C4-2B (cell line): Measurements from ENCODE around the gene PGRMC2.

ENCODE experiments used
- H3K27ac ChIP-seq: fragments of 450-650 bp; 2 replicates; pipeline ENCODE4 v1.5.1; 2017
- CTCF ChIP-seq: fragments of 450-650 bp; conservative IDR thresholded peaks from 2 replicates; pipeline ENCODE4 v1.5.1; 2017; ENCODE audit warnings: mild to moderate bottlenecking
- ZFX ChIP-seq: fragments of 450-650 bp; IDR thresholded peaks from 2 replicates; pipeline ENCODE4 v1.6.1; 2017

The PGRMC2 gene

DNA sequence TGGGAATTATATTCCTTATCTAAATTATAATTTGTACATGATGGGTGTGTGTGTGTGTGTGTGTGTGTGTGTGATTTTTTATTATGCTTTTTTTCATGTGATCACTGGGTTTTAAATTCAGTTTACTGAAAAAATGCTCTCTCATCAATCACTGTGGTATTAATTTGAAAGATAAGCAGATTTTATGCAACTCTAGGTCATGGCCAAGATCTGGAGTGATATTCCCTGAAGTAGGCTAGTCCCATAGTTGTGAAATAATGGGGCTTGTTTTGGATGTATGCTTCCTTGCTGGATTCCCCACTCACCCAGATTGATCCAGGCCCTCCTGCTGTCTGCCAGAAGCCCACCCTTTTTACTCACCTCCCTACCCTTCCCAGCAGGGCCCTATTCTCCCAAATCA is 22.0 kb upstream of the PGRMC2 start:
- no peak overlapping the region for H3K27ac ChIP-seq
- TF ChIP-seq CTCF (no peak), ZFX (no peak)

DNA sequence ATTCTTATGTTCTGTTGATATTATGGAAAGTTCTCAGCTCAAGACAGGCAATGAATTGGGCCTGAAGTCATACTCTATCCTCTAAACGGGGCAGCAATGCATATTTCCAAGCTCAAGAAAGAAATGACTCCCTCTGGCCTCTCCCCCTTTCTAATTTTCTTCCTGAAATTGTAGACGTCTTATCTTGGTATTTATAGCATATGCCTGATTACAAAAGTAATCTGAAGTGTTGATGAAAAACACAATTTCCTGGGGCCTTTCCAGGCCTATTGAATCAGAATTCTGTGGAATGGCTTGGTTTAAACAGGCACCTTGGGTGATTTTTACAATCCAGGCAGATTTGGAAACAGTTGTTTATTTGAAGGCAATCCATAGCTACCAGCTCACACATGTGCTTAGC is 21.4 kb upstream of the PGRMC2 start:
- H3K27ac ChIP-seq = no peak overlapping the region
- no peak for TF ChIP-seq CTCF
- no peak for TF ChIP-seq ZFX

- H3K27ac ChIP-seq = no peak overlapping the region
Observed at GRCh38 chr4:128307123-128307571, 19.5 kb upstream of the PGRMC2 start.

DNA sequence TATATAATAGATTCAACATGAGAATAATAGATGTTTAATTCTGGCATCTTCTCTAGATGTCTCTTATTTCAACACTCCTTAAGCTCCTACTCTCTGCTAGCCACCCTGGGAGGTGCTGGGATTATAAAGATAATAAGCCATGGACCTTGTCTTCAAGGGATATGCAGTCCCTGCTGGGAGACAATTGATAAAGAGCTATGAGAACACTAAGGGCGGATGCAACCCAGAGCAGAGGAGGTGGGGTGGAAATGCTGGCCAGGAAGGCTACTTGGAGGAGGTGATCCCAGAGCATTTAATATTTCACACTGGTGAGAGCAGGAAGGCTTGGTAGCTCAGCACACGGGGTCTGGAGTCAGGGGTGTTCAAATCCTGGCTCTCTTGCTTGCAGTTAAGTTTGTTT is 18.3 kb upstream of the PGRMC2 start:
- no peak for TF ChIP-seq ZFX
- no peak for TF ChIP-seq CTCF
- no peak overlapping the region for H3K27ac ChIP-seq

More at GRCh38 chr4:128307123-128307571, 19.5 kb upstream of the PGRMC2 start:
- TF ChIP-seq ZFX = no peak
- TF ChIP-seq CTCF = no peak

DNA sequence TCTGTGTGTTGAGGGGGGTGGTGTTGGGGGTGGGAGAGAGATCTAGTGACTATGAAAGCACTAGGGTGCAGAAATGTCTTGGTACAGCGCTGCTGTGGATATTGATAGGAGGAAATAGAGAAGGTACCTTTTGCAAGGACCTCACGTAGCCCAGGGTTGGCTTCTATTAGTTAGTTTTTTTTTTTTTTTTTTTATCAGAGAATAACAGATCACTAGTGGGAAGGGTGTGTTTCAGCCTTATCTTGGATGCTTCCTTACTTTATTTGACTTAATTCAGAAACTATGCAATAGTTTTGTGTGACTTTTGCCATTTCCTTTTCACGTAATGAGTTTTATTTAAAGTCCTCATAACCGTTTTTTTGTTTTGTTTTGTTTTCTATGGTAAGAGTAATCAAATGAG is 16.4 kb upstream of the PGRMC2 start:
- TF ChIP-seq CTCF (no peak), ZFX (no peak)
- H3K27ac ChIP-seq = no peak overlapping the region

- no peak overlapping the region for H3K27ac ChIP-seq
- no peak for TF ChIP-seq CTCF
- no peak for TF ChIP-seq ZFX
Observed at GRCh38 chr4:128303405-128303785, 15.8 kb upstream of the PGRMC2 start.

DNA sequence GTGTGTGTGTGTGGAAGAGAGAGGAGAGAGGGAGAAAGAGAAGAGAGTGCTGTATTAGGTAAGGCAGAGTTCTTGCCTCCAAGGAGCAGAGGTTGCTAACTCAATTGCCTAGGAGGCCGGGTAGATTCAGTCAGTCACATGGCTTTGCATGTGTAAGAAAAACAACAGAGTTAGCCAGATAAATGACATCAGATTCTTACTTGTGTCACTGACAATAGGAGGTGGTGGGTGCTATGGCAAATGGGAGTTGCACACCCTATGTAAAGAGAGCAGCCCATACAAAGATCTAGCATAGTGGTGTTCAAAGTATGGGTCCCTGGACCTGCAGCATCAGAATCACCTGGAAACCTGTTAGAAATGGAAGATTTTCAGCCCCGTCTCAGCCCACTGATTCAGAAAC is 14.4 kb upstream of the PGRMC2 start:
- H3K27ac ChIP-seq = no peak overlapping the region
- TF ChIP-seq CTCF (no peak), ZFX (no peak)

DNA sequence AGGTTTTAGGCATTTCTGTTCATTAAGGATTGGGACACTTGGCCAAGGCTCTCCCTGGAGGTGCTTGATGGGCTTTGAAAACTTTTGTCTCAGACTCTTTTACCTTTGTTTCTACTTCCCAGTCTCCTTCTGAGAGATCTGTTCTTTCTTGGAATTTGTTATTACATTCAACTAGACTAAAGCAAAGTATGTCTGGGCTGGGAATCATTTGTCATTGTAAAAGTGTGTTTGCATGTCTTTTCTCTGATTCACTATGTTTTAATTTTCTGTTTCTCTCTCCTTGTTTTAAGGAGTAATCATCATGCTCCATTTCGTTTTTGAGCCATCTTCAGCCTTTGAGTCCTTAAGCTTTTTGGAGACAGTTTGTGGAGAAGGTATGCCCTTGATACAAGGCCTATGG is 12.2 kb upstream of the PGRMC2 start:
- no peak overlapping the region for H3K27ac ChIP-seq
- TF ChIP-seq ZFX (no peak), CTCF (no peak)
